SU-DHL-6 (cell line): Measurements from ENCODE around the gene CD247.

Experiments used
- EZH2phosphoT487 ChIP-seq: fragments of 200-600 bp; sonication (generic), shearing (Covaris generic); conservative IDR thresholded peaks from 2 replicates; pipeline ENCODE4 v1.6.1; 2018; ENCODE audit warnings: mild to moderate bottlenecking, antibody characterized with exemption, low read length, moderate library complexity, mixed read lengths
- TF ChIP-seq, protein P1 (sequence below): fragments of 200-600 bp; sonication (generic); IDR thresholded peaks from one replicate; pipeline ENCODE4 v1.5.1; 2017; ENCODE audit warnings: antibody characterized with exemption, mild to moderate bottlenecking, low read length, moderate library complexity; ENCODE audit not compliant: insufficient read depth, poor library complexity, severe bottlenecking

DNA sequence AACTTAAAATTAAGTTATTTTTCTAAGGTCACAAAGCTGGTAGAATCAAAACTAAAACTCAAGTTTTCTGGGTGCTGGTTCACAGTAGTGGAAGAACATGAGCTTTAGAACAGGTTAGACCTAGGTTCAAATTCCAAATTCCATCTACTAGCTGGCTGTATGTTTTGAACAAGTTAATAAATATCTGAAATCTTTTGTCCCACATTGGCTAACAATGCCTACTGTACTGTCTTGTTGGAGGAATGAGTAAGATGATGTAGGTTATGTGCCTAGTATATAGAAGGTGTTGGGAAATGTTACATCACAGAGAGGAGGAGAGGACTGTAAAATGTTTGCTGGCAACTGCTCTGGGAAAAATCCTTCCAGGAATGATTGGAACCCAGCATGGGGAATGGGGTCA lies 14.0 kb upstream of the CD247 start:
- TF ChIP-seq, protein P1, sequence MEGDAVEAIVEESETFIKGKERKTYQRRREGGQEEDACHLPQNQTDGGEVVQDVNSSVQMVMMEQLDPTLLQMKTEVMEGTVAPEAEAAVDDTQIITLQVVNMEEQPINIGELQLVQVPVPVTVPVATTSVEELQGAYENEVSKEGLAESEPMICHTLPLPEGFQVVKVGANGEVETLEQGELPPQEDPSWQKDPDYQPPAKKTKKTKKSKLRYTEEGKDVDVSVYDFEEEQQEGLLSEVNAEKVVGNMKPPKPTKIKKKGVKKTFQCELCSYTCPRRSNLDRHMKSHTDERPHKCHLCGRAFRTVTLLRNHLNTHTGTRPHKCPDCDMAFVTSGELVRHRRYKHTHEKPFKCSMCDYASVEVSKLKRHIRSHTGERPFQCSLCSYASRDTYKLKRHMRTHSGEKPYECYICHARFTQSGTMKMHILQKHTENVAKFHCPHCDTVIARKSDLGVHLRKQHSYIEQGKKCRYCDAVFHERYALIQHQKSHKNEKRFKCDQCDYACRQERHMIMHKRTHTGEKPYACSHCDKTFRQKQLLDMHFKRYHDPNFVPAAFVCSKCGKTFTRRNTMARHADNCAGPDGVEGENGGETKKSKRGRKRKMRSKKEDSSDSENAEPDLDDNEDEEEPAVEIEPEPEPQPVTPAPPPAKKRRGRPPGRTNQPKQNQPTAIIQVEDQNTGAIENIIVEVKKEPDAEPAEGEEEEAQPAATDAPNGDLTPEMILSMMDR = no peak
- TF ChIP-seq EZH2phosphoT487 = no peak
